K562 (cell line): ENCODE data around the gene PPP1R3E. TPM values are rescaled to one million over a fixed set of nuclear protein-coding genes. Genes with fewer than 3 reads are reported as not detected.

Source experiments
- BHLHE40 ChIP-seq: IDR thresholded peaks from 2 replicates; pipeline ENCODE4 v1.6.1; 2011; ENCODE audit warnings: low read length, improper control_type of control experiment
- CBX2 ChIP-seq: fragments of 200-600 bp; sonication (generic); IDR thresholded peaks from one replicate; pipeline ENCODE4 v1.6.1; 2012; ENCODE audit warnings: mild to moderate bottlenecking, low read length, inconsistent platforms; ENCODE audit not compliant: insufficient read depth, poor library complexity, severe bottlenecking
- CEBPB ChIP-seq: fragments of 450-650 bp; IDR thresholded peaks from 2 replicates; pipeline ENCODE4 v1.6.1; 2016; ENCODE audit warnings: missing genetic modification characterization, missing compliant biosample characterization
- DACH1 ChIP-seq: fragments of 450-650 bp; IDR thresholded peaks from 2 replicates; pipeline ENCODE4 v1.6.1; 2018; ENCODE audit not compliant: partially characterized antibody
- DNMT1 ChIP-seq: fragments of 450-650 bp; IDR thresholded peaks from 2 replicates; pipeline ENCODE4 v1.6.1; 2016; ENCODE audit warnings: antibody characterized with exemption, mild to moderate bottlenecking
- DPF2 ChIP-seq: fragments of 450-650 bp; IDR thresholded peaks from 2 replicates; pipeline ENCODE4 v1.6.1; 2016
- HNRNPLL ChIP-seq: fragments of 200-400 bp; formaldehyde crosslinking; IDR thresholded peaks from 2 replicates; pipeline ENCODE4 v1.6.1; 2017; ENCODE audit warnings: low read length, low read depth, mild to moderate bottlenecking; ENCODE audit not compliant: poor library complexity, severe bottlenecking
- IFI16 ChIP-seq: fragments of 250-450 bp; sonication (Bioruptor Pico); IDR thresholded peaks from 2 replicates; pipeline ENCODE4 v2.1.2; 2022; ENCODE audit warnings: mild to moderate bottlenecking, inconsistent platforms
- ILF3 ChIP-seq: fragments of 450-650 bp; IDR thresholded peaks from 2 replicates; pipeline ENCODE4 v1.6.1; 2018; ENCODE audit warnings: antibody characterized with exemption, mild to moderate bottlenecking, moderate library complexity, borderline replicate concordance
- JUN ChIP-seq, 2 experiments: sonication (generic) in 1 of 2; formaldehyde crosslinking in 1 of 2; IDR thresholded peaks; 2 replicates each; pipeline versions ENCODE4 v1.6.1 to v1.8.0; 2012 to 2022; ENCODE audit warnings: borderline replicate concordance in 2 of 2, mild to moderate bottlenecking in 2 of 2, improper control_type of control experiment in 1 of 2, low read depth in 1 of 2, low read length in 1 of 2, missing genetic modification reagents in 1 of 2
- L3MBTL2 ChIP-seq: fragments of 450-650 bp; IDR thresholded peaks from 2 replicates; pipeline ENCODE4 v1.6.1; 2016; ENCODE audit warnings: mild to moderate bottlenecking, moderate library complexity
- MAFG ChIP-seq: fragments of 450-650 bp; conservative IDR thresholded peaks from 2 replicates; pipeline ENCODE4 v1.6.1; 2016; ENCODE audit warnings: missing genetic modification characterization, missing compliant biosample characterization
- NCOA1 ChIP-seq: fragments of 450-650 bp; IDR thresholded peaks from 2 replicates; pipeline ENCODE4 v1.6.1; 2016; ENCODE audit warnings: low read depth
- NCOR1 ChIP-seq: fragments of 450-650 bp; IDR thresholded peaks from 2 replicates; pipeline ENCODE4 v1.6.1; 2016; ENCODE audit warnings: mild to moderate bottlenecking, moderate library complexity
- NR2C2 ChIP-seq, 2 experiments: fragments of 200-800 bp in 1 of 2; sonication (Bioruptor generic) in 1 of 2; sonication (generic) in 1 of 2; formaldehyde crosslinking in 1 of 2; IDR thresholded peaks; 2 replicates each; pipeline versions ENCODE4 v1.6.1 to v1.8.0; 2016 to 2022; ENCODE audit warnings: mild to moderate bottlenecking in 1 of 2, missing compliant biosample characterization in 1 of 2, missing genetic modification characterization in 1 of 2, missing genetic modification reagents in 1 of 2
- POLR2G ChIP-seq: fragments of 200-400 bp; formaldehyde crosslinking; IDR thresholded peaks from 2 replicates; pipeline ENCODE4 v1.6.1; 2017; ENCODE audit warnings: low read depth, mild to moderate bottlenecking, antibody characterized with exemption, low read length, moderate library complexity
- RBM22 ChIP-seq: fragments of 200-400 bp; formaldehyde crosslinking; IDR thresholded peaks from 2 replicates; pipeline ENCODE4 v1.6.1; 2018; ENCODE audit warnings: low read length, low read depth; ENCODE audit not compliant: poor library complexity, severe bottlenecking
- RNF2 ChIP-seq: sonication (generic); IDR thresholded peaks from 2 replicates; pipeline ENCODE4 v1.6.1; 2016
- SIN3B ChIP-seq: fragments of 450-650 bp; IDR thresholded peaks from 2 replicates; pipeline ENCODE4 v1.6.1; 2017; ENCODE audit warnings: low read depth, mild to moderate bottlenecking, moderate library complexity
- SMC3 ChIP-seq: conservative IDR thresholded peaks from 2 replicates; pipeline ENCODE4 v1.6.1; 2011; ENCODE audit warnings: low read depth, low read length, improper control_type of control experiment; ENCODE audit not compliant: insufficient read depth
- SNRNP70 ChIP-seq: fragments of 200-400 bp; formaldehyde crosslinking; optimal IDR thresholded peaks from 2 replicates; pipeline ENCODE3; 2017; ENCODE audit warnings: low read depth, low read length
- STAT5A ChIP-seq: IDR thresholded peaks from 2 replicates; pipeline ENCODE4 v1.6.1; 2012; ENCODE audit warnings: low read length, inconsistent platforms, borderline replicate concordance
- ZFX ChIP-seq: sonication (generic); formaldehyde crosslinking; IDR thresholded peaks from 2 replicates; pipeline ENCODE4 v1.8.0; 2022; ENCODE audit warnings: mild to moderate bottlenecking, missing genetic modification reagents, moderate library complexity
- ZKSCAN3 ChIP-seq: fragments of 250-450 bp; sonication (Bioruptor Pico); IDR thresholded peaks from 2 replicates; pipeline ENCODE4 v1.4.0; 2020
- ZNF174 ChIP-seq: fragments of 250-450 bp; sonication (Bioruptor Pico); IDR thresholded peaks from 2 replicates; pipeline ENCODE4 v1.4.0; 2020; ENCODE audit warnings: mild to moderate bottlenecking
- ZNF316 ChIP-seq: fragments of 450-650 bp; IDR thresholded peaks from 2 replicates; pipeline ENCODE4 v1.6.1; 2016
- ZNF766 ChIP-seq: fragments of 200-800 bp; sonication (Bioruptor generic); conservative IDR thresholded peaks from 2 replicates; pipeline ENCODE4 v1.6.1; 2016; ENCODE audit warnings: missing genetic modification characterization, missing compliant biosample characterization
- polyA plus RNA-seq, 8 experiments: library from polyadenylated mRNA; depleted of rRNA in 4 of 8; stranded (reverse) in 5 of 8; unstranded in 3 of 8; fragments of >200 nt; fragmentation: Nextera tagmentation in 2 of 8; fragmentation: Illumina TruSeq in 1 of 8; extraction: Ambion mirVana in 2 of 8; extraction: Trizol in 1 of 8; gene quantifications; 2 replicates each; pipeline versions ENCODE4 v1.2.1 to v1.2.3, GENCODE V29; 2011 to 2014; ENCODE audit warnings: inconsistent platforms in 1 of 8, missing spikeins in 1 of 8
- total RNA-seq, 7 experiments: library from RNA; depleted of rRNA in 6 of 7; stranded (reverse); fragments of >200 nt in 6 of 7; fragmentation: Illumina TruSeq in 2 of 7; extraction: Trizol in 2 of 7; gene quantifications; 2 replicates each; pipeline versions ENCODE4 v1.2.1 to v1.2.3, GENCODE V29; 2011 to 2021; ENCODE audit warnings: low replicate concordance in 1 of 7
- TF ChIP-seq, protein P1 (sequence below): fragments of 450-650 bp; formaldehyde crosslinking; IDR thresholded peaks from 2 replicates; pipeline ENCODE4 v1.4.0; 2020; ENCODE audit warnings: mild to moderate bottlenecking
- TF ChIP-seq, protein P2 (sequence below), 2 experiments: fragments of 450-650 bp; conservative IDR thresholded peaks; 2 replicates each; pipeline ENCODE4 v1.6.1; 2017; ENCODE audit warnings: mild to moderate bottlenecking in 2 of 2, moderate library complexity in 2 of 2
- TF ChIP-seq, protein P3 (sequence below): sonication (generic); formaldehyde crosslinking; IDR thresholded peaks from 2 replicates; pipeline ENCODE4 v1.9.0; 2022; ENCODE audit warnings: mild to moderate bottlenecking, missing genetic modification reagents

Gene PPP1R3E
- total and polyA plus RNA-seq, 9 of the 15 experiments (the other 6 are each of a cell fraction or from before 2014, with no cell fraction given) = 3.2 to 18.4 (median 7.6) TPM

DNA sequence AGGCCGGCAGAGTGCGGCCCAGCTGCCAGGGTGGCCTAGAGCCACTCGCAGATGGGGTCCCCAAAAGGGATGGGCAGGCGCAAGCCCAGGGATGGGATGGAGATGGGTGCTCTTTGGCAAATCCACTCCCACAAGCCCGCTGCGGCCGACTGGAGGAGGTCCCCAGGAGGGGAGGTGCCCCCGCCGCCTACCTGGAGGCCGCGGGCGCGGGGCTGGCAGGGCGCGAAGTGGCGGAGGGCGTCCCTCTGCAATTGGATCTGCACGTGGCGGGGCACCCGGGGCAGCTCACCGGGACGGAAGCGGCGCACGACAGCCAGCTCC lies 730 bp downstream of the PPP1R3E start (continued):
- TF ChIP-seq ZNF316 = peak; percentile 28
- TF ChIP-seq MAFG (tag) = no peak
- peak; percentile 84 for TF ChIP-seq POLR2G
- no peak for TF ChIP-seq ILF3
- no peak for TF ChIP-seq ZNF766
- no peak for TF ChIP-seq NCOR1
- no peak for TF ChIP-seq STAT5A
- TF ChIP-seq DACH1 = peak; percentile 22
- TF ChIP-seq, protein P1, sequence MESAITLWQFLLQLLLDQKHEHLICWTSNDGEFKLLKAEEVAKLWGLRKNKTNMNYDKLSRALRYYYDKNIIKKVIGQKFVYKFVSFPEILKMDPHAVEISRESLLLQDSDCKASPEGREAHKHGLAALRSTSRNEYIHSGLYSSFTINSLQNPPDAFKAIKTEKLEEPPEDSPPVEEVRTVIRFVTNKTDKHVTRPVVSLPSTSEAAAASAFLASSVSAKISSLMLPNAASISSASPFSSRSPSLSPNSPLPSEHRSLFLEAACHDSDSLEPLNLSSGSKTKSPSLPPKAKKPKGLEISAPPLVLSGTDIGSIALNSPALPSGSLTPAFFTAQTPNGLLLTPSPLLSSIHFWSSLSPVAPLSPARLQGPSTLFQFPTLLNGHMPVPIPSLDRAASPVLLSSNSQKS (CRISPR knock-in tag) = no peak
- no peak for TF ChIP-seq JUN (IDR thresholded peaks at IDR 0.05; ENCODE audit: borderline replicate concordance, low read depth, low read length)
- no peak for TF ChIP-seq JUN (CRISPR knock-in tag; IDR thresholded peaks at IDR 0.05; ENCODE audit: borderline replicate concordance)
- TF ChIP-seq DPF2 = no peak
- peak; percentile 76 for TF ChIP-seq RBM22
- TF ChIP-seq CEBPB (tag) = no peak
- TF ChIP-seq RNF2 = 0 out of 2 replicates have a peak, but pooled peaks have one; percentile 14
- TF ChIP-seq CBX2 = no peak
- peak; percentile 96 for TF ChIP-seq ZFX (CRISPR knock-in tag)
- TF ChIP-seq, protein P2, sequence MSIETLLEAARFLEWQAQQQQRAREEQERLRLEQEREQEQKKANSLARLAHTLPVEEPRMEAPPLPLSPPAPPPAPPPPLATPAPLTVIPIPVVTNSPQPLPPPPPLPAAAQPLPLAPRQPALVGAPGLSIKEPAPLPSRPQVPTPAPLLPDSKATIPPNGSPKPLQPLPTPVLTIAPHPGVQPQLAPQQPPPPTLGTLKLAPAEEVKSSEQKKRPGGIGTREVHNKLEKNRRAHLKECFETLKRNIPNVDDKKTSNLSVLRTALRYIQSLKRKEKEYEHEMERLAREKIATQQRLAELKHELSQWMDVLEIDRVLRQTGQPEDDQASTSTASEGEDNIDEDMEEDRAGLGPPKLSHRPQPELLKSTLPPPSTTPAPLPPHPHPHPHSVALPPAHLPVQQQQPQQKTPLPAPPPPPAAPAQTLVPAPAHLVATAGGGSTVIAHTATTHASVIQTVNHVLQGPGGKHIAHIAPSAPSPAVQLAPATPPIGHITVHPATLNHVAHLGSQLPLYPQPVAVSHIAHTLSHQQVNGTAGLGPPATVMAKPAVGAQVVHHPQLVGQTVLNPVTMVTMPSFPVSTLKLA (conservative IDR thresholded peaks at IDR 0.05) = no peak
- TF ChIP-seq ZKSCAN3 = no peak
- TF ChIP-seq SNRNP70 = no peak
- no peak for TF ChIP-seq NR2C2 (CRISPR knock-in tag; IDR thresholded peaks at IDR 0.05)
- peak; percentile 12; the same call in 1 of the 2 replicates for TF ChIP-seq NR2C2 (tag; IDR thresholded peaks at IDR 0.05)
- no peak for TF ChIP-seq DNMT1
- TF ChIP-seq SMC3 = no peak
- TF ChIP-seq, protein P3, sequence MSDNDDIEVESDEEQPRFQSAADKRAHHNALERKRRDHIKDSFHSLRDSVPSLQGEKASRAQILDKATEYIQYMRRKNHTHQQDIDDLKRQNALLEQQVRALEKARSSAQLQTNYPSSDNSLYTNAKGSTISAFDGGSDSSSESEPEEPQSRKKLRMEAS (CRISPR knock-in tag) = peak; percentile 75
- TF ChIP-seq HNRNPLL = no peak
- TF ChIP-seq NCOA1 = no peak
- no peak for TF ChIP-seq ZNF174 (CRISPR knock-in tag)
- TF ChIP-seq IFI16 (CRISPR knock-in tag) = no peak
- TF ChIP-seq L3MBTL2 = peak; percentile 95
- no peak for TF ChIP-seq SIN3B
- TF ChIP-seq BHLHE40 = no peak; the same call in 1 of the 2 replicates
